ENCODE results near the gene TICRR.

Gene TICRR

GRCh38 chr15:89631902-89632264, 56.6 kb downstream of the TICRR start:
- Histone ChIP-seq H3K27me3 (ENCODE audit: insufficient read depth, poor library complexity, severe bottlenecking) (no peaks in the 10 kb centered on the region), H3K27ac (replicated peaks) (no peak overlapping the region), H3K4me3 (replicated peaks; ENCODE audit: insufficient read depth, low read length) (no peak overlapping the region)
- no peak for DNase-seq (ENCODE audit: low read depth in 1 of 2, low spot score in 1 of 2)
- no peak; the same call in 1 of the 2 replicates for TF ChIP-seq POLR2AphosphoS5 (IDR thresholded peaks at IDR 0.05; ENCODE audit: low read depth)
- TF ChIP-seq GABPA (IDR thresholded peaks at IDR 0.05; ENCODE audit: low read depth): no peak
- TF ChIP-seq CTCF (IDR thresholded peaks at IDR 0.05; ENCODE audit: insufficient read depth, low read length): no peak
- TF ChIP-seq, protein P1, sequence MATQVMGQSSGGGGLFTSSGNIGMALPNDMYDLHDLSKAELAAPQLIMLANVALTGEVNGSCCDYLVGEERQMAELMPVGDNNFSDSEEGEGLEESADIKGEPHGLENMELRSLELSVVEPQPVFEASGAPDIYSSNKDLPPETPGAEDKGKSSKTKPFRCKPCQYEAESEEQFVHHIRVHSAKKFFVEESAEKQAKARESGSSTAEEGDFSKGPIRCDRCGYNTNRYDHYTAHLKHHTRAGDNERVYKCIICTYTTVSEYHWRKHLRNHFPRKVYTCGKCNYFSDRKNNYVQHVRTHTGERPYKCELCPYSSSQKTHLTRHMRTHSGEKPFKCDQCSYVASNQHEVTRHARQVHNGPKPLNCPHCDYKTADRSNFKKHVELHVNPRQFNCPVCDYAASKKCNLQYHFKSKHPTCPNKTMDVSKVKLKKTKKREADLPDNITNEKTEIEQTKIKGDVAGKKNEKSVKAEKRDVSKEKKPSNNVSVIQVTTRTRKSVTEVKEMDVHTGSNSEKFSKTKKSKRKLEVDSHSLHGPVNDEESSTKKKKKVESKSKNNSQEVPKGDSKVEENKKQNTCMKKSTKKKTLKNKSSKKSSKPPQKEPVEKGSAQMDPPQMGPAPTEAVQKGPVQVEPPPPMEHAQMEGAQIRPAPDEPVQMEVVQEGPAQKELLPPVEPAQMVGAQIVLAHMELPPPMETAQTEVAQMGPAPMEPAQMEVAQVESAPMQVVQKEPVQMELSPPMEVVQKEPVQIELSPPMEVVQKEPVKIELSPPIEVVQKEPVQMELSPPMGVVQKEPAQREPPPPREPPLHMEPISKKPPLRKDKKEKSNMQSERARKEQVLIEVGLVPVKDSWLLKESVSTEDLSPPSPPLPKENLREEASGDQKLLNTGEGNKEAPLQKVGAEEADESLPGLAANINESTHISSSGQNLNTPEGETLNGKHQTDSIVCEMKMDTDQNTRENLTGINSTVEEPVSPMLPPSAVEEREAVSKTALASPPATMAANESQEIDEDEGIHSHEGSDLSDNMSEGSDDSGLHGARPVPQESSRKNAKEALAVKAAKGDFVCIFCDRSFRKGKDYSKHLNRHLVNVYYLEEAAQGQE (IDR thresholded peaks at IDR 0.05; ENCODE audit: insufficient replicate concordance, low read depth): no peak

GRCh38 chr15:89632563-89633430, 57.5 kb downstream of the TICRR start:
- Histone ChIP-seq H3K27ac (replicated peaks) (no peak overlapping the region), H3K27me3 (ENCODE audit: insufficient read depth, poor library complexity, severe bottlenecking) (no peaks in the 10 kb centered on the region), H3K4me3 (replicated peaks; ENCODE audit: insufficient read depth, low read length) (no peak overlapping the region)
- TF ChIP-seq CTCF (IDR thresholded peaks at IDR 0.05; ENCODE audit: insufficient read depth, low read length): no peak
- DNase-seq (ENCODE audit: low read depth in 1 of 2, low spot score in 1 of 2): no peak

GRCh38 chr15:89633585-89633984, 58.3 kb downstream of the TICRR start:
- DNase-seq (ENCODE audit: low read depth in 1 of 2, low spot score in 1 of 2): no peak
- TF ChIP-seq, protein P1 (IDR thresholded peaks at IDR 0.05; ENCODE audit: insufficient replicate concordance, low read depth): no peak
- TF ChIP-seq SPI1 (IDR thresholded peaks at IDR 0.05; ENCODE audit: borderline replicate concordance, low read depth): no peak
- TF ChIP-seq CTCF (IDR thresholded peaks at IDR 0.05; ENCODE audit: insufficient read depth, low read length): no peak
- TF ChIP-seq GABPA (IDR thresholded peaks at IDR 0.05; ENCODE audit: low read depth): no peak
- TF ChIP-seq POLR2AphosphoS5 (IDR thresholded peaks at IDR 0.05; ENCODE audit: low read depth): no peak
- Histone ChIP-seq H3K4me3 (replicated peaks; ENCODE audit: insufficient read depth, low read length) (no peak overlapping the region), H3K27me3 (ENCODE audit: insufficient read depth, poor library complexity, severe bottlenecking) (no peaks in the 10 kb centered on the region), H3K27ac (replicated peaks) (no peak overlapping the region)

DNA sequence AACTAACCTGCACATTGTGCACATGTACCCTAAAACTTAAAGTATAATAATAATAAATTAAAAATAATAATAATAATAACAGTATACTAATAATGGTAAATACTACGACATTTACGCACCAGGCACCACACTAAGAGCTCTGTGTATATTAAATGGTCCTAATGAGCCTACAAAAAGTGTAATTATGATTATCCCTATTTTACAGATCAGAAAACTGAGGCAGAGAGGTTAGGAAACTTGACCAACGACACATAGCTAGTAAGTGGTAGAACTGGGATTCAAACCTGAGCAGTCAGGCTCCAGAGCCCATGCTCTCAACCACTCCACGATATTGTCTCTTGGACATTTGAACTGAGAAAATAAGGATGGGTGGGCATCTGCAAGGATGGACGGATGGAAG, 65.0 kb downstream of the TICRR start:
- H3K27me3 ChIP-seq (ENCODE audit: insufficient read depth, poor library complexity, severe bottlenecking): no peaks in the 10 kb centered on the region
- TF ChIP-seq POLR2AphosphoS5 (IDR thresholded peaks at IDR 0.05; ENCODE audit: low read depth) (no peak), SPI1 (IDR thresholded peaks at IDR 0.05; ENCODE audit: borderline replicate concordance, low read depth) (no peak), CTCF (IDR thresholded peaks at IDR 0.05; ENCODE audit: insufficient read depth, low read length) (no peak), GABPA (IDR thresholded peaks at IDR 0.05; ENCODE audit: low read depth) (no peak)
- TF ChIP-seq, protein P1 (IDR thresholded peaks at IDR 0.05; ENCODE audit: insufficient replicate concordance, low read depth): no peak
- H3K4me3 ChIP-seq (replicated peaks; ENCODE audit: insufficient read depth, low read length): no peak overlapping the region
- no peak overlapping the region for H3K27ac ChIP-seq (replicated peaks)
- no peak for DNase-seq (ENCODE audit: low read depth in 1 of 2, low spot score in 1 of 2)
